Right lobe of liver (tissue), 4 donors: ENCODE measurements around the gene MEI1.
A peak's percentile ranks its signal among the peaks of the same experiment; 100 is the strongest.

ENCODE experiments used
- POLR2A ChIP-seq: fragments of 450-650 bp; IDR thresholded peaks from one replicate; pipeline ENCODE4 v1.6.1; 2017; ENCODE audit warnings: antibody characterized with exemption, mild to moderate bottlenecking
- TF ChIP-seq, protein P1 (sequence below), 4 donors: fragments of 200-600 bp in 3 of 4; fragments of 450-650 bp in 1 of 4; IDR thresholded peaks; one replicate each; pipeline versions ENCODE4 v1.5.1 to v1.8.0; 2016 to 2022; ENCODE audit warnings: antibody characterized with exemption in 4 of 4, mild to moderate bottlenecking in 2 of 4
- donor health status: DM: no; HTN: no; CAD: no.
- donor health status: DM: no; HTN: no; CAD: no.
- donor health status: DM: no; HTN: yes; CAD: no.

GRCh38 chr22:41688365-41689211, 10.7 kb upstream of the MEI1 start, which contains the start of gene SNU13:
- TF ChIP-seq, protein P1, sequence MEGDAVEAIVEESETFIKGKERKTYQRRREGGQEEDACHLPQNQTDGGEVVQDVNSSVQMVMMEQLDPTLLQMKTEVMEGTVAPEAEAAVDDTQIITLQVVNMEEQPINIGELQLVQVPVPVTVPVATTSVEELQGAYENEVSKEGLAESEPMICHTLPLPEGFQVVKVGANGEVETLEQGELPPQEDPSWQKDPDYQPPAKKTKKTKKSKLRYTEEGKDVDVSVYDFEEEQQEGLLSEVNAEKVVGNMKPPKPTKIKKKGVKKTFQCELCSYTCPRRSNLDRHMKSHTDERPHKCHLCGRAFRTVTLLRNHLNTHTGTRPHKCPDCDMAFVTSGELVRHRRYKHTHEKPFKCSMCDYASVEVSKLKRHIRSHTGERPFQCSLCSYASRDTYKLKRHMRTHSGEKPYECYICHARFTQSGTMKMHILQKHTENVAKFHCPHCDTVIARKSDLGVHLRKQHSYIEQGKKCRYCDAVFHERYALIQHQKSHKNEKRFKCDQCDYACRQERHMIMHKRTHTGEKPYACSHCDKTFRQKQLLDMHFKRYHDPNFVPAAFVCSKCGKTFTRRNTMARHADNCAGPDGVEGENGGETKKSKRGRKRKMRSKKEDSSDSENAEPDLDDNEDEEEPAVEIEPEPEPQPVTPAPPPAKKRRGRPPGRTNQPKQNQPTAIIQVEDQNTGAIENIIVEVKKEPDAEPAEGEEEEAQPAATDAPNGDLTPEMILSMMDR (IDR thresholded peaks at IDR 0.05) = peak in 1 of 4 donors; percentile 12
- peak; percentile 88 for TF ChIP-seq POLR2A
